ENCODE measurements around the gene CEP83.
"Not testable (repeated sequence)": the region's sequence is repeated elsewhere in the genome, so short reads cannot be mapped to it uniquely, and the experiment has no call there.

Gene CEP83

GRCh38 chr12:94405413-94406116 is 54.1 kb downstream of the CEP83 start:
- no peaks in the 10 kb centered on the region for H3K9me3 ChIP-seq (ENCODE audit: control insufficient read depth, insufficient read depth, low read length)
- no peak overlapping the region for H3K4me3 ChIP-seq (ENCODE audit: low read length)
- no peak for TF ChIP-seq EZH2phosphoT487 (IDR thresholded peaks at IDR 0.05; ENCODE audit: borderline replicate concordance, low read length)
- TF ChIP-seq CTCF (IDR thresholded peaks at IDR 0.05; ENCODE audit: low read depth, low read length, poor library complexity, severe bottlenecking) = no peak
- H3K27ac ChIP-seq (ENCODE audit: low read depth, low read length) = no peak overlapping the region
- no peaks in the 10 kb centered on the region for H3K9me2 ChIP-seq (replicated peaks; ENCODE audit: control insufficient read depth, low read length)
- H3F3A ChIP-seq (ENCODE audit: control insufficient read depth, insufficient read depth) = no peaks in the 10 kb centered on the region
- H3K36me3 ChIP-seq (ENCODE audit: control insufficient read depth, low read length) = peaks cover 21% of the 10 kb centered on the region
- no peaks in the 10 kb centered on the region for H4K20me1 ChIP-seq (ENCODE audit: control insufficient read depth, insufficient read depth, low read depth, low read length)
- peak overlapping the region; percentile 29 for H3K4me2 ChIP-seq (ENCODE audit: low read length)
- no peaks in the 10 kb centered on the region for H3K79me2 ChIP-seq (ENCODE audit: control insufficient read depth, low read length)
- H3K4me1 ChIP-seq (ENCODE audit: control insufficient read depth, low read length) = peaks cover 18% of the 10 kb centered on the region
- no peaks in the 10 kb centered on the region for H3K27me3 ChIP-seq (ENCODE audit: control insufficient read depth, low read length)

GRCh38 chr12:94404854-94405253 is 54.8 kb downstream of the CEP83 start:
- no peak overlapping the region for H3K4me2 ChIP-seq (ENCODE audit: low read length)

GRCh38 chr12:94401326-94401725 is 58.3 kb downstream of the CEP83 start:
- Histone ChIP-seq H3K79me2 (ENCODE audit: control insufficient read depth, low read length) (no peaks in the 10 kb centered on the region), H3K27me3 (ENCODE audit: control insufficient read depth, low read length) (no peaks in the 10 kb centered on the region), H3K27ac (ENCODE audit: low read depth, low read length) (no peak overlapping the region), H3K4me3 (ENCODE audit: low read length) (no peak overlapping the region), H3K4me2 (ENCODE audit: low read length) (no peak overlapping the region), H3K9me2 (replicated peaks; ENCODE audit: control insufficient read depth, low read length) (no peaks in the 10 kb centered on the region), H3K9me3 (ENCODE audit: control insufficient read depth, insufficient read depth, low read length) (peaks cover 6% of the 10 kb centered on the region; the same call in 1 of the 2 replicates), H3F3A (ENCODE audit: control insufficient read depth, insufficient read depth) (no peaks in the 10 kb centered on the region; the same call in 1 of the 2 replicates), H3K4me1 (ENCODE audit: control insufficient read depth, low read length) (peaks cover 11% of the 10 kb centered on the region), H3K36me3 (ENCODE audit: control insufficient read depth, low read length) (peaks cover 34% of the 10 kb centered on the region), H4K20me1 (ENCODE audit: control insufficient read depth, insufficient read depth, low read depth, low read length) (no peaks in the 10 kb centered on the region)
- TF ChIP-seq EZH2phosphoT487 (IDR thresholded peaks at IDR 0.05; ENCODE audit: borderline replicate concordance, low read length) = no peak
- TF ChIP-seq CTCF (IDR thresholded peaks at IDR 0.05; ENCODE audit: low read depth, low read length, poor library complexity, severe bottlenecking) = no peak

More at GRCh38 chr12:94404854-94405253, 54.8 kb downstream of the CEP83 start:
- peaks cover 2% of the 10 kb centered on the region; the same call in 1 of the 2 replicates for H3K9me3 ChIP-seq (ENCODE audit: control insufficient read depth, insufficient read depth, low read length)
- H3K9me2 ChIP-seq (replicated peaks; ENCODE audit: control insufficient read depth, low read length) = no peaks in the 10 kb centered on the region
- TF ChIP-seq EZH2phosphoT487 (IDR thresholded peaks at IDR 0.05; ENCODE audit: borderline replicate concordance, low read length) (no peak), CTCF (IDR thresholded peaks at IDR 0.05; ENCODE audit: low read depth, low read length, poor library complexity, severe bottlenecking) (no peak)
- H3K79me2 ChIP-seq (ENCODE audit: control insufficient read depth, low read length) = no peaks in the 10 kb centered on the region
- no peaks in the 10 kb centered on the region for H3K27me3 ChIP-seq (ENCODE audit: control insufficient read depth, low read length)
- no peaks in the 10 kb centered on the region for H4K20me1 ChIP-seq (ENCODE audit: control insufficient read depth, insufficient read depth, low read depth, low read length)
- no peak overlapping the region for H3K27ac ChIP-seq (ENCODE audit: low read depth, low read length)
- H3K36me3 ChIP-seq (ENCODE audit: control insufficient read depth, low read length) = peaks cover 22% of the 10 kb centered on the region
- H3K4me1 ChIP-seq (ENCODE audit: control insufficient read depth, low read length) = peaks cover 18% of the 10 kb centered on the region
- H3F3A ChIP-seq (ENCODE audit: control insufficient read depth, insufficient read depth) = no peaks in the 10 kb centered on the region
- H3K4me3 ChIP-seq (ENCODE audit: low read length) = no peak overlapping the region

GRCh38 chr12:94398685-94399084 is 61.0 kb downstream of the CEP83 start:
- not testable (repeated sequence) for H3F3A ChIP-seq (ENCODE audit: control insufficient read depth, insufficient read depth); H3K79me2 ChIP-seq (ENCODE audit: control insufficient read depth, low read length); H3K4me3 ChIP-seq (ENCODE audit: low read length); H3K27me3 ChIP-seq (ENCODE audit: control insufficient read depth, low read length); H3K9me2 ChIP-seq (replicated peaks; ENCODE audit: control insufficient read depth, low read length); H3K27ac ChIP-seq (ENCODE audit: low read depth, low read length); H3K9me3 ChIP-seq (ENCODE audit: control insufficient read depth, insufficient read depth, low read length); H4K20me1 ChIP-seq (ENCODE audit: control insufficient read depth, insufficient read depth, low read depth, low read length); H3K4me2 ChIP-seq (ENCODE audit: low read length); H3K4me1 ChIP-seq (ENCODE audit: control insufficient read depth, low read length)
- peaks cover 34% of the 10 kb centered on the region for H3K36me3 ChIP-seq (ENCODE audit: control insufficient read depth, low read length)
